Kidney (tissue), 14 donors: ENCODE measurements around the gene ZNF525. TPM values are rescaled to one million over a fixed set of nuclear protein-coding genes. Genes with fewer than 3 reads are reported as not detected.
"Not testable (repeated sequence)": the region's sequence is repeated elsewhere in the genome, so short reads cannot be mapped to it uniquely, and the experiment has no call there.

Experiments
- DNase-seq, 5 donors: peaks; one replicate each; pipeline ENCODE4 v3.0.0-alpha.2; 2013 to 2020
- FAIRE-seq: peaks from 2 replicates; lab custom pipeline; 2012; peaks lifted over from hg19 to GRCh38; lab: Jason Lieb, UNC
- H3K27ac ChIP-seq, 2 donors: one replicate each; pipeline ENCODE4 v1.7.0; 2013; ENCODE audit warnings: low read depth in 2 of 2, low read length in 2 of 2, inconsistent platforms in 1 of 2
- H3K27me3 ChIP-seq: one replicate; pipeline ENCODE4 v1.7.1; 2013; ENCODE audit warnings: low read length, inconsistent platforms; ENCODE audit not compliant: control insufficient read depth, insufficient read depth
- H3K36me3 ChIP-seq, 3 donors: one replicate each; pipeline versions ENCODE4 v1.7.0 to v1.7.1; 2013; ENCODE audit warnings: low read length in 3 of 3, control low read depth in 1 of 3, inconsistent platforms in 1 of 3; ENCODE audit not compliant: insufficient read depth in 3 of 3, control insufficient read depth in 2 of 3
- H3K4me1 ChIP-seq, 3 donors: one replicate each; pipeline versions ENCODE4 v1.7.0 to v1.7.1; 2013; ENCODE audit warnings: low read length in 3 of 3, inconsistent platforms in 1 of 3, low read depth in 1 of 3; ENCODE audit not compliant: control insufficient read depth in 2 of 3, insufficient read depth in 2 of 3
- H3K4me3 ChIP-seq, 3 donors: one replicate each; pipeline versions ENCODE4 v1.7.0 to v1.8.1; 2013; ENCODE audit warnings: low read length in 3 of 3, control low read depth in 1 of 3, inconsistent platforms in 1 of 3
- H3K9ac ChIP-seq, 3 donors: one replicate each; pipeline versions ENCODE4 v1.7.0 to v1.7.1; 2013; ENCODE audit warnings: low read length in 3 of 3, control low read depth in 1 of 3, inconsistent platforms in 1 of 3
- H3K9me3 ChIP-seq, 3 donors: one replicate each; pipeline versions ENCODE4 v1.7.0 to v1.7.1; 2013; ENCODE audit warnings: low read length in 3 of 3, control low read depth in 1 of 3, inconsistent platforms in 1 of 3; ENCODE audit not compliant: control insufficient read depth in 2 of 3, insufficient read depth in 1 of 3
- intact Hi-C: fragments of 100-400 bp; cut with DNase I; formaldehyde crosslinking; loops from one replicate; pipeline ENCODE4 v1.11.1; 2022
- polyA plus RNA-seq: library from polyadenylated mRNA; stranded (reverse); fragments of 350-450 nt; fragmentation: Illumina TruSeq; extraction: RNeasy Lipid Tissue Mini Kit (QIAGEN cat#74804); gene quantifications from one replicate; pipeline ENCODE4 v1.2.3, GENCODE V29; 2014; ENCODE audit warnings: low read depth, low replicate concordance; ENCODE audit not compliant: insufficient read depth
- total RNA-seq: library from RNA; stranded (reverse); fragmentation: NEBNext Ultra II Directional; extraction: Animal tissue kit (Norgen Biotek cat#: 25700); gene quantifications from one replicate; pipeline ENCODE4 v1.2.1, GENCODE V29; 2021
- TF ChIP-seq, protein P1 (sequence below): IDR thresholded peaks from 3 replicates; pipeline ENCODE4 v1.5.1; 2012; ENCODE audit warnings: mild to moderate bottlenecking, moderate library complexity, borderline replicate concordance; ENCODE audit not compliant: insufficient read depth; ENCODE audit errors: extremely low read depth
- donor health status: control.
- donor health status: control.
- donor health status: control.
- donor health status: control.
- donor health status: control.
- donor health status: DM: yes; HTN: yes; CAD: no.
- donor health status: Normal renal cell carcinoma (clear cell type).

Gene ZNF525
- total and polyA plus RNA-seq, 2 donors from 2014 or later: 3.9 to 17.2 TPM

DNA sequence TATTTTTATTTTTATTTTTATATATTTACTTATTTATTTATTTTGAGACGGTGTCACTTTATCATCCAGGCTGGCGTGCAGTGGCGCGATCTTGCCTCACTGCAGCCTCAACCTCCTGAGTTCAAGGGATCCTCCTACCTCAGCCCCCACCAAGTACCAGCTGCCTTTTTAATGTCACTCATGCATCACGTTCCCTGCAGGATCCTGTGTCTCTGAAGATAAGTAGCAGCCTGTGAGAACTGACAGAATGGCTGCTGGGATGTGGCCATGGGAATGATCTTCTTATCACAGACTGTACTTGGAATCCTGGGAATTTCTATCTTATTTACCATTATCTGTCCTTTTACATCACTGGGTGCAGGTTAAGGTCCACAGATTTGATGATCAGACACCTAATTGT lies 57.0 kb downstream of the ZNF525 start:
- Histone ChIP-seq H3K27ac (no peak overlapping the region), H3K9ac (no peak overlapping the region), H3K4me3 (no peak overlapping the region), H3K27me3 (no peaks in the 10 kb centered on the region), H3K9me3 (no peaks in the 10 kb centered on the region), H3K4me1 (no peaks in the 10 kb centered on the region), H3K36me3 (no peaks in the 10 kb centered on the region)
- intact Hi-C loops: no loop called here
- TF ChIP-seq, protein P1, sequence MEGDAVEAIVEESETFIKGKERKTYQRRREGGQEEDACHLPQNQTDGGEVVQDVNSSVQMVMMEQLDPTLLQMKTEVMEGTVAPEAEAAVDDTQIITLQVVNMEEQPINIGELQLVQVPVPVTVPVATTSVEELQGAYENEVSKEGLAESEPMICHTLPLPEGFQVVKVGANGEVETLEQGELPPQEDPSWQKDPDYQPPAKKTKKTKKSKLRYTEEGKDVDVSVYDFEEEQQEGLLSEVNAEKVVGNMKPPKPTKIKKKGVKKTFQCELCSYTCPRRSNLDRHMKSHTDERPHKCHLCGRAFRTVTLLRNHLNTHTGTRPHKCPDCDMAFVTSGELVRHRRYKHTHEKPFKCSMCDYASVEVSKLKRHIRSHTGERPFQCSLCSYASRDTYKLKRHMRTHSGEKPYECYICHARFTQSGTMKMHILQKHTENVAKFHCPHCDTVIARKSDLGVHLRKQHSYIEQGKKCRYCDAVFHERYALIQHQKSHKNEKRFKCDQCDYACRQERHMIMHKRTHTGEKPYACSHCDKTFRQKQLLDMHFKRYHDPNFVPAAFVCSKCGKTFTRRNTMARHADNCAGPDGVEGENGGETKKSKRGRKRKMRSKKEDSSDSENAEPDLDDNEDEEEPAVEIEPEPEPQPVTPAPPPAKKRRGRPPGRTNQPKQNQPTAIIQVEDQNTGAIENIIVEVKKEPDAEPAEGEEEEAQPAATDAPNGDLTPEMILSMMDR: no peak
- DNase-seq (peak in 2 of 5 donors; percentile 20 to 38), FAIRE-seq (no peak)

DNA sequence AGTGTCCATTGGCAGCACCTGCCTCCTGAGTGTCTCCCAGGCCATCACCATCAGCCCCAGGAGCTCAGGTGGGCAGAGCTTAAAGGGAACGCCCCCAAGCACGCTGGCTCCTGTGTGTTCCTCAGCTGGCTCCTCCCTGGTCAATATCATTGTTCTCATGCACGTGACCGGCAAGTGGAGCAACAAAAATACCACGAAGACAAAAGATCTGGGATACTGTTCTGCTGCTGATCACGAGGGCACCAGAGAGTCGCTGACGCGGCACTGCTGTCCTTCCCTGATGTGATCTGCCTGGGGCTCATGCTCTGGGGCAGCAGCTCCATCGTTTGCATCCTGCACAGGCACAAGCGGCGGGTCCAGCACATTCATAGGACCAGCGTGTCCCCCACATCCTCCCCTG lies 57.6 kb downstream of the ZNF525 start:
- intact Hi-C loops, H3K27me3 ChIP-seq, H3K27ac ChIP-seq, H3K9ac ChIP-seq, H3K4me3 ChIP-seq, FAIRE-seq, H3K36me3 ChIP-seq, H3K9me3 ChIP-seq, H3K4me1 ChIP-seq: not testable (repeated sequence)
- peak in 1 of 5 donors; percentile 53 for DNase-seq

DNA sequence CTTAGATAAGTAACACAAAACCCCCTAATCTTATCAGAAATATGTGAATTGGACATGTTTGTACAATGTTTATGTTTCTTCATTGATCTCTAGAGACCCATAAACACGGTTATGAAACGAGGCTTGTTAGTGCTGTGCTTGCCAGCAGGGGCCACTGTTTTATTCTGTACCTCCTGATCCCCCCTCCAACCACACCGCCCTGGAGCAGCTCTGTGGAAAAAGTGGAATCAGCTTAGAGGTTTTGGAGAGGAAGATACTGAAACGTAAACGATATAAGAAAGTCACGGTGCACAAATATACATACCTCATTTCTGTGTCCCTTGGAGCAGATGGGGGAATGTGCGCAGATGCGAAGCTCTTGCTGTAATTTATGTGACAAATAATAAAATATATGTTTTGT lies 58.2 kb downstream of the ZNF525 start:
- DNase-seq: peak in 4 of 5 donors; percentile 44 to 74 (median 53)
- H3K36me3 ChIP-seq, H3K4me3 ChIP-seq, H3K4me1 ChIP-seq, H3K9ac ChIP-seq, H3K9me3 ChIP-seq, FAIRE-seq, H3K27ac ChIP-seq, intact Hi-C loops, H3K27me3 ChIP-seq: not testable (repeated sequence)

DNA sequence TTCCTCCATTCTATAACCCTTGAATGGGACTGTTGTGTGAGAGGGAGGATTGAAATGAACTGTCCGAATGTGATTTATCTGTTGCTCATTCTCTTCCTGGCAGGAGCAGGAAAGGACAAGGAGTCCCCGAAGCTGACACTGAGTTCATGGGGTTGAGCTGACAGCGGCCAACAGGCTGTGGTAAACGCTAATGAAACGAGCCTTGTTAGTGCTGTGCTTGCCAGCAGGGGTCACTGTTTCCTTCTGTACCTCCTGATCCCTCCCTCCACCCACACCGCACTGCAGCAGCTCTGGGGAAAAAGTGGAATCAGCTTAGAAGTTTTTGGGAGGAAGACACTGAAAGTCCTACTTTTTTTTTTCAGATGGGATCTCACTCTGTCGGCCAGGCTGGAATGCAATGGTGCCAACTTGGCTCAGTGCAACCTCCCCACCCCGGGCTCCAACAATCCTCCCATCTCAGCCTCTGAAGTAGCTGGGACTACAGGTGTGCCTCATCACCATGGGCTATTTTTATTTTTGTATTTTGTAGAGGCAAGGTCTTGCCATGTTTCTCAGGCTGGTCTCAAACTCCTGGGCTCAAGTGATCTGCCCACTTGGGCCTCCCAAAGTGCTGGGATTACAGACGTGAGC lies 59.6 kb downstream of the ZNF525 start:
- H3K27ac ChIP-seq: no peak overlapping the region
- H3K4me1 ChIP-seq: no peaks in the 10 kb centered on the region
- no peaks in the 10 kb centered on the region for H3K9me3 ChIP-seq
- intact Hi-C loops: no loop called here
- no peaks in the 10 kb centered on the region for H3K36me3 ChIP-seq
- H3K27me3 ChIP-seq: no peaks in the 10 kb centered on the region
- H3K4me3 ChIP-seq: no peak overlapping the region
- H3K9ac ChIP-seq: no peak overlapping the region
- TF ChIP-seq, protein P1: peak; percentile 77
- DNase-seq: peak; percentile 82 to 90 (median 85)
- FAIRE-seq: no peak
